NCI-H2029 (cell line): ENCODE results near the gene VWA8.

Source experiments
- DNase-seq: peaks from one replicate; lab custom pipeline; 2025; lab: John Stamatoyannopoulos, UW

Gene VWA8

DNA sequence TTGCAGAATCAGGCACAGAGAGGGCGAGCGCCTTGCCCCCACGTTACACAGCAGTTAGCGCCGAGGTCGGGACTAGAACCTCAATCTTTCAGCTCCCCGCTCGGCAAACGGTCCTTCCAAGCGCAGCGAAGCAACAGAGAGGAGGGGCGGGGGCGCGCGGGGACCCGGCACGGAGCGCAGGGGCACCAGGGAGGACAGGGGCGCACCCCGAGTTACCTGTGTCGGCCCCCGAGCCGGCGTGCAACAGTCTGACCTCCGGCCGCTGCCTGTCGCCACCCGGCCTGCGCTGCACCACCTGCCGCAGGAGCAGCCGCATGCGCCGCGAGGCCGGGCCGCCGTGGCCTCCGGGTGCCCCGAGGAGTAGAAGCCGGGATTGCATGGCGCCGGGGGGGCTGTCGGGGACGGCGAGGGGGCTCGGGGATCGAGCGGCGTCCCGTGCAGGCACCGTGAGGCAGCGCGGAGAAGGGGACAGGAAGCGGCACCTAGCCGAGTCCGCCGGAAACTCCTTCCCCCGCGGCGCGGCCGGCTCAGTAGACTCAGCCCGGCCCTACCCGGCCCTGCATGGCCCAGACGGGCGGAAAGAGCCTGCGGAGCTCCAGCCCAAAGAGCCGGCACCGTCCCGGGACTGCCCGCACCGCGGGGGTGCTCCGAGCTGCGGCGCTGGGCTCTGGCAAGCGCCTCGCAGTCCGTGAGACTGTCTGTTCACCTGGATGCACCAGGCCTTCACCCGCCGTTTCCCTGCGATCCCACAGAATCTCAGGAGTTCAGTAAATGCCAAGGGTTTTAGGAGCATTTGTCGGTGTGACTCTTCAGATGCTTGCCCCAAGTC lies at the start of gene VWA8:
Gene VWA8, minus strand, starts transcription at position 473 of the 829 bp plus-strand sequence. Its CDS starts 94 bp downstream, at position 379.
- DNase-seq = peak; percentile 10

- no peak for DNase-seq
These were observed 48.1 kb upstream of the VWA8 start for GRCh38 chr13:42009057-42009456.

GRCh38 chr13:42007844-42008243 lies 46.9 kb upstream of the VWA8 start:
- DNase-seq = no peak

DNA sequence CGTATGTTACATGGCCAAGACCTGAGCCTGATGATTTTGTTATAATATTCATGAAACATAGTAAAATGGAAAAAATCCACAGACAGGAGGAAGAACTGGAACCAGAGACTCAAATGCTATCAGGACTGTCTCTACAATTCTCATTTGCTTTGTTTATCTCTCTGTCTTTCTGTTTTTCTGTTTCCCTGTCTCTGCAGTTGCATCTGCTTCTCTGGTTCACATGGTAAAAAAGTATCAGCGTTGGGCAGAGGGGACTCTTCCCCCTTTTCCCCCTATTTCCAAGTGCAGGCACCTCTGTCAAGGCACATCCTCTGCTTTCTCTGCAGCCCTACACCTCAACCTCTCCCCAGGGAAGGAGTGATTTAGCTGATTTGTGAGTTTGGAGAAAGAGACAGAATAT lies 41.2 kb upstream of the VWA8 start:
- no peak for DNase-seq

DNA sequence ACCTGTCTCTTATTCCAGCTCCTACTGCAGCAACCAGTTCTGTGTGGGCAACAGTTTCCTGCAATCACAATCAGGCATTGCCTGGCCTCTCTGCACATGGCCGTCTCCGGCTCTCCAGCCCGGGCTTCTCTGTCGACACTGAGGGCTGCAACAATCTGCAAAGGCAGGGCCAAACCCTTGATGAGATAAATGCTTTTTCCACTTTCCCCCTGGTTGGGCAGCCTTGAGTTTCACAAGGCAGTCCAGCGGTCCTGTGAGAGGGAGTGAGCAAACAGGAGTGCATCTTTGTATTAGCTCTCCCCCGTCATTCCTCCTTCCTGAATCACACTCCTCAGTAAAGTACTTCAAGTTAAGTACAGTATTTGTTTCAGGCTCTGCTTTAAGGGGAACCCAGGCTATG lies 40.7 kb upstream of the VWA8 start:
- no peak for DNase-seq

- no peak for DNase-seq
These were observed 39.9 kb upstream of the VWA8 start for GRCh38 chr13:42000846-42001245.

GRCh38 chr13:41997396-41997795 lies 36.5 kb upstream of the VWA8 start:
- no peak for DNase-seq

- DNase-seq = no peak
These were observed 35.0 kb upstream of the VWA8 start for GRCh38 chr13:41995946-41996345.

DNA sequence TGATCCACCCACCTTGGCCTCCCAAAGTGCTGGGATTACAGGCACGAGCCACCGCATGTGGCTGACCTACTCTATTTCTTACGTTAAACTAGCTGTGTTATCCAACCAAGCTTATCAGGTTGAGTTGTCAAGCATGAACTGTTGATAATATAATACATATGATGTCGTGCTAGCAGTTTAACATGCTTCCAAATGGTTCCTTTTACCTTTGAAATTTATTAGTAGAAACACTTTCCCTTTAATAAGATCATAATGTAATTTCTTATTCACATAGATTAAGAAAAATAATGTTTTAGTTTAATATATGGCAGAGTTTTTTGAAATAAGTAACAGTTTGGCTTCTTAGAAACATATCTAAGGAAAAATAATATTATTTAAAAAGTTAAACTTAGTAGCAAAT lies 34.4 kb upstream of the VWA8 start:
- no peak for DNase-seq

- no peak for DNase-seq
These were observed 33.8 kb upstream of the VWA8 start for GRCh38 chr13:41994696-41995095.

- DNase-seq = no peak
These were observed 31.0 kb upstream of the VWA8 start for GRCh38 chr13:41991936-41992335.

DNA sequence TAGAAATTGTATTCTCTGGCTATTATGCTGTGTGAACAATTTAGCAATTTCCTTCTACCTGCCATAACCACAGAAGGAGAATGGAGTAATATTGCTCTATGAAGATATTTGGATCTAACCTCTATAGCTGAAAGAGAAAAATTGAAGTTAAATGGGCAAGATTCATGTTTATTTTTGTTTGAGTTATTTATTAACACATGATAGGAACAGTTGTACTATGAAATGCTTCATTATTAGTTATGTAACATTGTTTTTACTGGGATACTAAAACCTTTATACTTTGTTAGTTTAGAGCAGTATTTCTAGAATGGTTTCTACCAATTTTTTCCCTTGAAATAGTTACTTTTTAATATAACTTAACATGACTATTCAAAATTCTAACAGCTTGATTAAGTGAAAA lies 27.3 kb upstream of the VWA8 start:
- no peak for DNase-seq

GRCh38 chr13:41985788-41986508 lies 25.0 kb upstream of the VWA8 start:
- DNase-seq = no peak

GRCh38 chr13:41981951-41982715 lies 21.2 kb upstream of the VWA8 start:
- no peak for DNase-seq

DNA sequence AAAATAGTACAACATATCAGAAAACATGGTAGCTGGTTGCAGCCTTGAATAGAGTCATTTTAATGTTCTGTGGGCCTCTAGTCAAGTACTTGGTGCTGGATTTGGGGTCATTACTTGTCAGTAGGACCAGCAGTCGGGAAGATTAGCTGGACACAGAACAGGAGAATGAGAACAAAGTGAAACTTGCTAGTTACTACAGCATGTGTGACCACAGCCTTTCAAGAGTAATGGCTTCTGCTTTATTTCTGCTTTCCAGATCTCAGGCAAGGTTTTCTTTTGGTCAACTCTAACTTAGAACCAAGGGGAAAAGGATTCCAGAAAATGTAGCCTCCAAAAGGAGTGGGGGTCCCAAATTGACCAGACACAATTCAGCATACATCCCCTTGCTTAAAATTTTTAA lies 17.1 kb upstream of the VWA8 start:
- DNase-seq = no peak

GRCh38 chr13:41976476-41976875 lies 15.6 kb upstream of the VWA8 start:
- no peak for DNase-seq

DNA sequence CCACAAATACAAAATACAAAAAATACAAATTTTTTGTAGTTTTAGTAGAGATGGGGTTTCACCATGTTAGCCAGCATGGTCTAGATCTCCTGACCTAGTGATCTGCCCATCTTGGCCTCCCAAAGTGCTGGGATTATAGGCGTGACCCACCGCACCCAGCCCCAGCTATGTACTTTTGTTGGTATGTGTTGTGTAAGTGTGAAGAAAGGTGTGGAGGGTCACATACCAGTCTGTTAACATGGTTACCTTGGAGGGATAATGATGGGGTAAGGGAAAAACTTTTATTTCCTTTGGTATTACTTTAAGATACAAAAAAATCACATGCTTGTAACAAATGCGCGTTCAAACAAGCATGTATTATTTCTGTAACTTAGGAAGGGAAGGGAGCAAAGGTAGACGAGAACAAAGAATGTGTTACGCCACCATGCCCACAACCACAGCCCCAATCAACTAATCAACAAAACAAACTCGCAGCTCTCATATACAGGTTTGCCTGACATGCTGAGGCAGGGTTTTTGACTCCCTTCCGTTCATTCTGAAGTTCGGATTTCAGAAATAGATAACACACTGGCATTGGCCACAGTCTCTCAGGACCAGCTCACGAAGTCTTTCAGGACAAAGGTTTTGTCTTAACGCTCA lies 13.5 kb upstream of the VWA8 start:
- no peak for DNase-seq

DNA sequence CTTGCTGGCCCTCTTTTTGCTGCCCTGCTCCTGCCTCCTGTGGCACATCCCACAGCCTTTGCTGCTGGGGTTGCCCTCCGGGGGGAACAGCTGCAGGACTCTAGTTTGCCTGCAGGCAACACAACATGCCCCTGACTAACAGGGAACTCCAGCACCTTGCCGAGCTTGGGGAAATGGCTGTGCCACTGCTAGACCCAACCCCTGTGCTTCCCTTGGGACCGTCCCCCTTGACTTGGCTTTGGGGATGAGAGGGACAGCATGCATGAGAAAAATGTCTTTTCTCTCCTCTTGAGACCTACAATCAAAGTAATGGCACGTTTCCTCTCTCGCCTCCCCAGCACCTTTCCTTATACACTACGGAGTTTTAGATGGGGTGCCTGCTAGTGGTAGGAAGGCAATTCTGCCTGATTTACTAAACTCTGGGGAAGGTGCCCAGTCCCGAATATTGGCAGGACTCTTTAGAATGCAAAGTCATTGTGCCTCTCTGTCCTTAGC lies 12.4 kb upstream of the VWA8 start:
- DNase-seq = no peak

DNA sequence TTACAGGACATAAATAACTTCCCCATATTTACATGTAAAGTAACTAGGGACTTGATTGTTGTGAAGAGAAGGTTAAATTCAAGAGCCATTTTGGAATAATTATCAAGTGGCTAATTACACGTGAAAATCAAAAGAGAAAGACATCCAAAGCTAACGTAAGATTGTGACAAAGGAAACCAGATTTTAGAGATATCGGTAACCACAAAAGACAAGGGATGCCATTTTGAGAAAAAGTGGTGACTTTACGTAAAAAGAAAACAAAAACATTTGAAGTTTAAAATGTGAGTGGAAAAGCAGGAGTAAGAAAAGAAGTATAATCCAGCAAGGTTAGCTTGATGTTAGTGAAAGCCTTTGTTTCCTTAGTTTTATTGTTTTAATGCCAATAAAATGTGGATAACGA lies 10.9 kb upstream of the VWA8 start:
- no peak for DNase-seq

DNA sequence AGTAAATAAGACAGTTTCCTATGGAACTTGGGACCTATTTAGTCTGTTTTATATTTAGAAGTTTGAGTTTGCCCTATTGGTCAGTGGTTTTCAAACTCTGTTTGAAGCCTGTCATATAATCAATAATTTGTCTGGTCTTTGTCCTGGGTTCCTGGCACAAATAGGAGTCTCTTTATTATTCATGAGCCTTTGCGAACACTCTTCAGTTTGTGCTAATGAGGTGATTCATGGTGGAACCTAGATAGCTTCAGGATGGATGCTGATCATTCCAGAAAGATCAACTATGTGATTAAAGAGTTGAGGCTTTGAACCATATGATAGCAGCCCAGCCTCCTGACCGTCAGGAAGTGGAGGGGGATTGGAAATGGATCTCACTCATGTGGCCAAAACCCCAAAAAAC lies 10.0 kb upstream of the VWA8 start:
- DNase-seq = no peak

DNA sequence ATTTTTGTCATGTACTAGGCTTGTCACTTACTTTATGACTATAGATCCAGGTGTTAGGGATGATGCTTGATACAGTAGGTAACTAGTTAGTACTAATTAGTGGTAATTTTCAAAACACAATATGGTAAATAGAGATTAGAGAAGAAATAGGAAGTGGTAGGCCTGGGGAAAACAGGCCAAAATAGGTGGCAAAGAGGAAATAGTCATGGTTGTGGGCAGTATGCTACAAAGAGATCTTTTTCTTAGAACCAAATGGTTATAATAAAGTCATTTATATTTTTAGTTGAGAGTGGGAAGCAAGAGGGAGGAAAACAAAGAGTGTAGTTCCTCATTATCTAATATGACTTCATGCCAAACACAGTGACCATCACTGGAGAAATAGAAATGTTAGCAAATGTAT lies 9.1 kb upstream of the VWA8 start:
- no peak for DNase-seq

- DNase-seq = no peak
These were observed 8.2 kb upstream of the VWA8 start for GRCh38 chr13:41969072-41969471.
